ENCODE measurements around the gene ERO1B. TPM values are rescaled to one million over a fixed set of nuclear protein-coding genes. Genes with fewer than 3 reads are reported as not detected.

Gene ERO1B
- total RNA-seq, 2 experiments from 2014 or later, result 7.0 to 11.0 TPM

GRCh38 chr1:236181059-236181458 lies 100.7 kb downstream of the ERO1B start:
- TF ChIP-seq CTCF (conservative IDR thresholded peaks at IDR 0.05; ENCODE audit: low read length), result no peak
- no peak for TF ChIP-seq EZH2phosphoT487 (IDR thresholded peaks at IDR 0.05; ENCODE audit: borderline replicate concordance, low read depth, low read length)
- intact Hi-C loops (cut with micrococcal nuclease; ENCODE audit: unreplicated experiment), result no loop called here
- no peaks in the 10 kb centered on the region for H4K20me1 ChIP-seq (ENCODE audit: insufficient read depth, low read length)
- H3K4me2 ChIP-seq (ENCODE audit: low read length), result no peak overlapping the region
- H2AFZ ChIP-seq (ENCODE audit: low read length), result no peak overlapping the region
- CTCF ChIA-PET (ENCODE audit: unreplicated experiment), result no interaction called here
- H3K9me2 ChIP-seq (ENCODE audit: insufficient read depth, low read length), result no peaks in the 10 kb centered on the region
- no peak overlapping the region for H3K4me3 ChIP-seq (ENCODE audit: low read depth, low read length, poor library complexity, severe bottlenecking)
- no peaks in the 10 kb centered on the region for H3K79me2 ChIP-seq (ENCODE audit: insufficient read depth, low read depth, low read length)
- no peaks in the 10 kb centered on the region for H3K9me3 ChIP-seq (ENCODE audit: low read length)
- H3K4me1 ChIP-seq (ENCODE audit: insufficient read depth, low read length, poor library complexity, severe bottlenecking), result peaks cover 1% of the 10 kb centered on the region
- H3K36me3 ChIP-seq (ENCODE audit: insufficient read depth, low read length), result no peaks in the 10 kb centered on the region
- BruUV-seq (replicated peaks), result no TSS peak
- POLR2A ChIA-PET, result interaction anchor here (0.7 kb wide), 1 partner anchor 271 kb away, joined by 6 read pairs; no protein-coding TSS in a partner anchor
- H3K27ac ChIP-seq (ENCODE audit: low read depth, low read length, poor library complexity, severe bottlenecking), result no peak overlapping the region
- DNase-seq (ENCODE audit: low spot score), result no peak

- intact Hi-C loops (cut with micrococcal nuclease; ENCODE audit: unreplicated experiment), result no loop called here
- ChIA-PET CTCF (ENCODE audit: unreplicated experiment) (no interaction called here), POLR2A (interaction anchor here (0.8 kb wide), 1 partner anchor 71 kb away, joined by 3 read pairs; no protein-coding TSS in a partner anchor)
- H3K4me1 ChIP-seq (ENCODE audit: insufficient read depth, low read length, poor library complexity, severe bottlenecking), result peaks cover 11% of the 10 kb centered on the region
- H3K36me3 ChIP-seq (ENCODE audit: insufficient read depth, low read length), result no peaks in the 10 kb centered on the region
- TF ChIP-seq CTCF (conservative IDR thresholded peaks at IDR 0.05; ENCODE audit: low read length) (no peak), EZH2phosphoT487 (IDR thresholded peaks at IDR 0.05; ENCODE audit: borderline replicate concordance, low read depth, low read length) (no peak)
- no peak for DNase-seq (ENCODE audit: low spot score)
- H3K4me2 ChIP-seq (ENCODE audit: low read length), result no peak overlapping the region
- no peak overlapping the region for H3K4me3 ChIP-seq (ENCODE audit: low read depth, low read length, poor library complexity, severe bottlenecking)
- no TSS peak for BruUV-seq (replicated peaks)
- no peaks in the 10 kb centered on the region for H4K20me1 ChIP-seq (ENCODE audit: insufficient read depth, low read length)
- H3K9me2 ChIP-seq (ENCODE audit: insufficient read depth, low read length), result no peaks in the 10 kb centered on the region
- no peaks in the 10 kb centered on the region for H3K79me2 ChIP-seq (ENCODE audit: insufficient read depth, low read depth, low read length)
- no peaks in the 10 kb centered on the region for H3K9me3 ChIP-seq (ENCODE audit: low read length)
- no peak overlapping the region for H2AFZ ChIP-seq (ENCODE audit: low read length)
- no peak overlapping the region for H3K27ac ChIP-seq (ENCODE audit: low read depth, low read length, poor library complexity, severe bottlenecking)
Observed at GRCh38 chr1:236179634-236180033, 102.1 kb downstream of the ERO1B start.

Measured in OCI-LY7 (cell line).